K562 (cell line): ENCODE data around the gene ASB2.

Experiments
- FOXJ3 ChIP-seq: sonication (generic); formaldehyde crosslinking; IDR thresholded peaks from 2 replicates; pipeline ENCODE4 v1.4.0; 2020; ENCODE audit warnings: mild to moderate bottlenecking, missing genetic modification reagents
- MTA3 ChIP-seq: fragments of 450-650 bp; formaldehyde crosslinking; IDR thresholded peaks from 2 replicates; pipeline ENCODE4 v1.6.1; 2017; ENCODE audit warnings: mild to moderate bottlenecking, borderline replicate concordance
- SREBF2 ChIP-seq: sonication (generic); formaldehyde crosslinking; IDR thresholded peaks from 2 replicates; pipeline ENCODE4 v1.4.0; 2020; ENCODE audit warnings: mild to moderate bottlenecking, missing genetic modification reagents

- TF ChIP-seq FOXJ3 (CRISPR knock-in tag) (no peak), SREBF2 (CRISPR knock-in tag) (no peak), MTA3 (no peak)
Observed at GRCh38 chr14:93939304-93940229, 36.8 kb downstream of the ASB2 start.
